SK-N-SH (cell line): ENCODE data around the gene CEACAM19. TPM values are rescaled to one million over a fixed set of nuclear protein-coding genes. Genes with fewer than 3 reads are reported as not detected.
A peak's percentile ranks its signal among the peaks of the same experiment; 100 is the strongest.

Source experiments
- CTCF ChIP-seq: fragments of 200-600 bp; sonication (generic); IDR thresholded peaks from 2 replicates; pipeline ENCODE4 v1.6.1; 2017; ENCODE audit warnings: antibody characterized with exemption, mild to moderate bottlenecking, moderate library complexity
- ELF1 ChIP-seq: IDR thresholded peaks from 2 replicates; pipeline ENCODE4 v1.4.0; 2012
- FOXM1 ChIP-seq: IDR thresholded peaks from 2 replicates; pipeline ENCODE4 v1.4.0; 2012; ENCODE audit warnings: low read depth, mild to moderate bottlenecking
- GABPA ChIP-seq: IDR thresholded peaks from 2 replicates; pipeline ENCODE4 v1.4.0; 2012; ENCODE audit warnings: low read depth, mild to moderate bottlenecking
- IRF3 ChIP-seq: fragments of 150-350 bp; IDR thresholded peaks from 2 replicates; pipeline ENCODE4 v1.6.1; 2016; ENCODE audit warnings: mild to moderate bottlenecking, low read depth, low read length
- MAX ChIP-seq: IDR thresholded peaks from 2 replicates; pipeline ENCODE4 v1.4.0; 2012; ENCODE audit warnings: low read depth
- MXI1 ChIP-seq: IDR thresholded peaks from 2 replicates; pipeline ENCODE4 v1.6.1; 2012; ENCODE audit warnings: mild to moderate bottlenecking, low read depth, low read length, improper control_type of control experiment
- NFIC ChIP-seq: IDR thresholded peaks from 2 replicates; pipeline ENCODE4 v1.4.0; 2012; ENCODE audit warnings: borderline replicate concordance
- NRF1 ChIP-seq: IDR thresholded peaks from 2 replicates; pipeline ENCODE4 v1.6.1; 2012; ENCODE audit warnings: low read depth, mild to moderate bottlenecking, low read length
- PBX3 ChIP-seq: IDR thresholded peaks from 2 replicates; pipeline ENCODE4; 2012
- RFX5 ChIP-seq: IDR thresholded peaks from 2 replicates; pipeline ENCODE4 v1.6.1; 2012; ENCODE audit warnings: mild to moderate bottlenecking, improper control_type of control experiment, low read length
- SIN3A ChIP-seq: IDR thresholded peaks from 2 replicates; pipeline ENCODE4 v1.6.1; 2012; ENCODE audit warnings: low read depth, mild to moderate bottlenecking, low read length, moderate library complexity, borderline replicate concordance
- SMC3 ChIP-seq: IDR thresholded peaks from 2 replicates; pipeline ENCODE4 v1.6.1; 2012; ENCODE audit warnings: low read depth, low read length, improper control_type of control experiment
- USF2 ChIP-seq: fragments of 150-350 bp; IDR thresholded peaks from 2 replicates; pipeline ENCODE4 v1.6.1; 2017; ENCODE audit warnings: antibody characterized with exemption, low read length, low read depth, borderline replicate concordance
- ZBTB33 ChIP-seq: IDR thresholded peaks from 2 replicates; pipeline ENCODE4 v1.4.0; 2012; ENCODE audit warnings: low read depth, borderline replicate concordance
- polyA plus RNA-seq, 3 experiments: library from polyadenylated mRNA; depleted of rRNA; stranded (reverse); fragments of >200 nt; gene quantifications; 2 replicates each; pipeline ENCODE4 v1.2.3, GENCODE V29; 2012

The CEACAM19 gene
- polyA plus RNA-seq, 1 of the 3 experiments (the other 2 are of a cell fraction): 2.0 TPM

- no peak for TF ChIP-seq ZBTB33
- 0 out of 2 replicates have a peak, but pooled peaks have one; percentile 12 for TF ChIP-seq CTCF
- TF ChIP-seq SMC3: no peak
- TF ChIP-seq ELF1: no peak
- TF ChIP-seq IRF3: no peak
- no peak for TF ChIP-seq FOXM1
- peak; percentile 24; the same call in 1 of the 2 replicates for TF ChIP-seq RFX5
- TF ChIP-seq USF2: no peak
- no peak for TF ChIP-seq MAX
- no peak for TF ChIP-seq MXI1
- peak; percentile 67 for TF ChIP-seq PBX3
- no peak for TF ChIP-seq GABPA
- TF ChIP-seq NFIC: no peak
- TF ChIP-seq NRF1: no peak
- peak; percentile 62; the same call in 1 of the 2 replicates for TF ChIP-seq SIN3A
These were observed 5.9 kb downstream of the CEACAM19 start (continued) for GRCh38 chr19:44677019-44677811.
